Measurements from ENCODE around the gene ZDHHC18.

The ZDHHC18 gene

DNA sequence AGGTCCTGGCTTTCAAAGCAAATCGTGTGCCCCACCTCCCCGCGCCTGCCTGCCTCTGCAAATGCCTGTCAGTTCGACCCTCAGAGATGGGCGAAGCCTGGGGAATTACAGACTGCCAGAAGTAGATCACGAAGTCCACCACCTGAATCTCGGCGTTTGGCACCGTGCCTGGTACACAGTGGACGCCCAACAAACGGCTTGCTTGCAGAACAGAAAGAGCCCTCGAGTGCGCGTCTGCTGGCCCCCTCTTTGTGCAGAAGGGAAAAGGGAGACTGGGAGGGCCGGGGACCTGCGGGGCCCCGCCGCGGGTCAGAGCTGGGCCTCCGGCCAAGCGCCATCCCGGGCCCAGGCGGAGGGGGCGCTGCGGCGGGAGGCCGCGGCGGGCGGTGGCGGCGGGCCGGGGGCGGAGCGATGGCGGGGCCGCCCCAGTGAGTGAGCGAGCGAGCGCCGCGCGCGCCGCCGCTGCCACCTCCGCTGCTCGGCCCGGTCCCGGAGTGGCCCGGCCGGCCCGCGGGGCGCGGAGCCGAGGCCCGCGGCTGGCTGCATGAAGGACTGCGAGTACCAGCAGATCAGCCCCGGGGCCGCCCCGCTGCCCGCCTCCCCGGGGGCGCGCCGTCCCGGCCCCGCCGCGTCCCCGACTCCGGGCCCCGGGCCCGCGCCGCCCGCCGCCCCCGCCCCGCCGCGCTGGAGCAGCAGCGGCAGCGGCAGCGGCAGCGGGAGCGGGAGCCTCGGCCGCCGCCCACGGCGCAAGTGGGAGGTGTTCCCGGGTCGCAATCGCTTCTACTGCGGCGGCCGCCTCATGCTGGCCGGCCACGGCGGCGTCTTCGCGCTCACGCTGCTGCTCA lies at the start of gene ZDHHC18:
TSS of gene ZDHHC18 (plus strand) at position 428 of the 845 bp plus-strand sequence. CDS start at position 545, 117 bp downstream.
- peak; percentile 87 for DNase-seq

- no peak for DNase-seq
Observed at GRCh38 chr1:26779098-26779668, 47.3 kb upstream of the ZDHHC18 start.

- DNase-seq, result no peak
Observed at GRCh38 chr1:26780344-26780957, 46.0 kb upstream of the ZDHHC18 start.

- no peak for DNase-seq
Observed at GRCh38 chr1:26781206-26781825, 45.2 kb upstream of the ZDHHC18 start.

- DNase-seq, result no peak
Observed at GRCh38 chr1:26782521-26783212, 43.8 kb upstream of the ZDHHC18 start.

- no peak for DNase-seq
Observed at GRCh38 chr1:26783646-26784022, 42.9 kb upstream of the ZDHHC18 start.

- peak; percentile 89 for DNase-seq
Observed at GRCh38 chr1:26784023-26784871, 42.2 kb upstream of the ZDHHC18 start.

DNA sequence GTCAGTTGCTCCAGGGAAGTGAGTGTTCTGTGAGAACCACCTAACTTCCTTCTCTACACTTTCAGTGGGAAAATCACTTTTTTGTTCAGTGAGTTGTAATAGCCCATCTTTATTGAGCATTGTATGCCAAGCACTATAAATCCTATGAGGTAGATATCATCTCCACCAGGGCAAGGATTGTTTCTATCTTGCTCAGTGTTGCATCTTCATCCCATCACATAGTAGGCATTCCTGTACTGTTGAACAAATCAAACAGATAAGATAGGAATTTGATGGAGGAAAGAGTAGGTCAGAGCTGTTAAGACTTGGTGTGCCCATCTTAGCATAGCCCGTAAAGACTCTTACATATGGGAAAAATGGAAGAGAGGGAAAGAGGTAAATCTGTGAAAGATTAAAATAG lies 41.6 kb upstream of the ZDHHC18 start:
- DNase-seq, result no peak

DNA sequence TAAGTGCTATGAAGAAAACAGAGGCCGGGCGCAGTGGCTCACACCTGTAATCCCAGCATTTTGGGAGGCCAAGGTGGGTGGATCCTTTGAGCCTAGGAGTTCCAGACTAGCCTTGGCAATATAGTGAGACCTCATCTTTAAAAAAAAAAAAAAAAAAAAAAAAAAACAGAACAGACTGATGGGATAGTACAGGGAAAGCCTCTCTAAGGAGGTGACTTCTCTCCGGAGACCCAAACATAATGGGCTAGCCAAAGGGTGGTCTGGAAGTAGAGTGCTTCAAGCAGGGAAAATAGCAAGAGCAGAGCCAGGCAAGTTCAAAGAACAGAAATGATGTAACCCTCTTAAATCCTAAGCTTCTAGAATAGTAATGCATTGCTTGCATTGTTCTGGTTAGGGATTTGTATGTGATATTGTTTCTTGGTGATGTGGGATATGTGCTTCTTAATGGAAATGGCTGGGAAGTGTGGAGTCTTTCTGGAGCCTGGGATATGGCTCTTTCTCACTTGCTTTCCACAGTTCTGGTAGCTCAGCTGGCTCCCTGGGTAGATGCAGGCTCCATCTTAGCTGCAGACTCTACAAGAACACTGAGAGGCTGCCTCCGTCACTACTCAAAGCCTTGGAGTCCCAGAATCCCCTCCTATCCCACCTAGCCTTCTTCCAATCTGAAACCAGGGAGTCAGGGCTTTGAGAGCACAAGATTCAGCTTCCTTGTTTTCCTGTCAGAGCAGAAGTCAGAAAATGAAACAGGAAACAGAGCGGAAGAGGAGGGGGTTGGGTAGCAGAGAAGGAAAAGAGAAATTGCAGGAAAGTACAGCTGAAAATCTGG lies 40.7 kb upstream of the ZDHHC18 start:
- DNase-seq, result peak; percentile 66

DNA sequence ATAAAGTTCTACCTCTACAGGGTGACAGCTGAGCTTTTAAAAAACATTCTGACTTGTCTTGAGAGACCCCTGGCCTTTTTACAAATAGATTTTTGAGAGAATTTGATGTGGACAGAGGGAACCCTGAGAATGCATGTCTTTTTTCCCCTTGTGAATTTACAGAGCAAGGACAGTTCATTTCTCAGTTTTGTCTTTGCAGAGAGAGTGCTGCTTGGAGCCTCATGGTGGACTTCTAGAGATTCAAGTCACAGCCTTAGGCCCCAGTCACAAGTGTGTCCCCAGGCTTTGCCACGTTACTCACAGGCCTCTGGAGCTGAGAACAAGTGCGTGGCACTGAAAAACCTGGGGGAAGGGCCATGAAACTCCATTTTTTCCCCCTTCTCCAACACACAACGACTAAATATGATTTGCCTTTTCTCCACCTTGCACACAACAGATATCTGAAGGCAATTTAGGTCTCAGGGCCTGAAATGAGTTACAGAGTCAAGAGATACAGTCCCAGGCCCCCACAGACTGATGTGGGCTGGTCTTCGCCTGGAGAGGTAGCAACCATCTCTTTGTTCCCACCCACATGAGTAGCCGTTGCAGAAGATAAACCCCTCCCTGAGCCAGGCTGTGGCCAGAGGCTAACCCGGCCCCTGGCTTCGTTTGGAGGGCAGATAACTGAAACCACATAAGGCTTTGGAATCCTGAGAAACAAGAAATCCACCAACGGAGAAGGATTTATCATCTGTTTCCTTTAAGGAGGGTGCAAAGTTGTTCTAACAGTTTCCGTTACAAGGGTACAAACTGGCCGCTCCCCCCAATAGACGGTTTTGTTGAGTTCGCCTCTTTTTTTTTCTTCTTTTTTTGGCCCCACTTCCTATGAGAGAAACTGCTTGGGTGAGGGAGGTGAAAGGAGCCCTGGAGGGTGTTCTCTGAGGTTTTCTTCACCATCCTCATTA lies 39.8 kb upstream of the ZDHHC18 start:
- peak; percentile 79 for DNase-seq

GRCh38 chr1:26787381-26787705 lies 39.1 kb upstream of the ZDHHC18 start:
- no peak for DNase-seq

DNA sequence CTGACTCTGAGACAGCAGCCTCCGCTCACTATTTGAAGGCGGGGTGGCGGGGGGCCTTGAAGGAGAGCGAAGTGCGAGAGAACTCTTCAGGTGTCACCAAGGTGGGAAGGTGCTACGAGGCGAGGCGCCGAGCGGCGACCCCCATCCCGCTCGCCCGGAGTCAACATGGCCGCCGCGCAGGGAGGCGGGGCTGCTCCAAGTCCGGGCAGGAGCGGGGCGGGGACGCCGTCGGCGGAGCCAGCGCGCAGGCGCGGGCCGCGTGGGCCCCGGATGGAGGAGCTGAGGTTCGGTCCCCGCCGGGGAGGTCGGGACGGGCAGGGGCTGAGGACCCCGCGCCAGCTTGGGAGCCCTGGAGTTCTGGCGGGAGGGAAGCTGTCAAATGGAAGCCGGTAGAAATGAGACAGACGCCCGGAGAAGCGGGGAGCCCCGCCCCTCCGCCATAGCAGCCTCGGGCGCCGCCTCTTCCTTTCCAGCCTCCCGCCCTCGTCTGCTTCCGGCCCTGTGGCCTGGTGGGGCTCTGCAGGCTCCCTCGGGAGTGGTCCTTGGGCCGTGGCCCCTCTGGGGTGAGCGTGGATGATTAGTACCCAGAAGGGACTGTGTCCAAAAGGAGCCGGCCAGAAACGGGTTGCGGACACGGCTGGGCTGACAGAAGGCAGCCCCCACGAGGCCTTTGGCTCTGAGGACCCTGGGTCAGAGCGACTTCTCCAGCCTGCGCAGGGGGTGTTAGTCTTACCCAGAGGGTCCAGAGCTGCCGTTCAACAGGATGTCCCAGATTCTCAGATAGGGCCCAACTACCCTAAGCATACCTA lies 38.6 kb upstream of the ZDHHC18 start, which contains the start of gene PIGV:
TSS of gene PIGV (plus strand) at position 245 of the 809 bp plus-strand sequence. CDS start 2,866 bp downstream, outside the sequence.
- DNase-seq, result peak; percentile 96

GRCh38 chr1:26788515-26788785 lies 38.0 kb upstream of the ZDHHC18 start:
- DNase-seq, result no peak

- peak; percentile 94 for DNase-seq
Observed at GRCh38 chr1:26788836-26789611, 37.5 kb upstream of the ZDHHC18 start.

DNA sequence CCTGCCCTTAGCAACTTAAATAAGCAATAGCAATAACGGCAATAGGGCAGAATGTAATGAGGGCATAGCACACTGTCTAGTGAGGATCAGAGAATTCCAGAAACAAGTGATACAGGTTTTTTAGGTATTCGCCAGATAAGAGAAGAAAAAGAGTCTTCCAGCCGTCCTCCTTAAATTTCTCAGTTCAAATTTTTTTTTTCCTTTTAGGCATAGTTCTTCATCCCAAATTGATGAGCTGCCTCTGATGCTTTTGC lies 36.9 kb upstream of the ZDHHC18 start:
- no peak for DNase-seq

DNA sequence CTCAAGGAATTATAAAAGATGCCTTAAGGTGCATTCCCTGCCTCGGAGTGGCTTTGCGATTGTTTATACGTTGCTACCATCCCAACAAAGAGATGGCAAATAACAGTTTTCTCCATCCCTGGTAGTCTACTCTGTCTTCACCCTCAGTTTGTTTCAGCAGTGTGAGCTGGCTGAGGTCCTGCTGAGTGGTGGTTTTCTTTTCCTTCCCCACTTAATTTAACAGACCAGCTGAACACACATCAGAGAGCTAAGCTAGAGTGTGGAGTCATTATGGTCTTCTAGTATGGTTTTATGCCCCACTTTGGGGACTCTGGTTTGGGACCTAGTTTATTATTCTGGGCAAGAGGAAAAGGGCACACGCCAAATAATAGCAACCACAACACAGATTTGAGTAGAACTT lies 36.6 kb upstream of the ZDHHC18 start:
- DNase-seq, result no peak

DNA sequence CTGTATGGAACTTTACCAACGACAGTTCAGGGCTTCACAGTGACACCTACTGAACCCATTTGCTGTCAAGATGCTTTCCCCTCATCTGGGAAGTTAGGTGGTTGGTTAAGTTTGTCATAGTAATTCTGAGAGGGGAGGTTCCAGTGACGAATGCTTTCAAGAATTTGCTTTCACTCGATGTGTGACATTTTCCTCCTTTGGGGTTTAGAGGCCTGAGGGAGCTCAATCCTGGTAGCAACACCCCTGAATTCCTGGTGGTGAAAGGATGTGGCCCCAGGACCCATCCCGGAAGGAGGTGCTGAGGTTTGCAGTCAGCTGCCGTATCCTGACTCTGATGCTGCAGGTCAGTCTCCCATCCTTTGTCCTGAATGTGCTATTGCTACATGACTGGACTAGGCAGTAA lies 35.9 kb upstream of the ZDHHC18 start:
- no peak for DNase-seq

DNA sequence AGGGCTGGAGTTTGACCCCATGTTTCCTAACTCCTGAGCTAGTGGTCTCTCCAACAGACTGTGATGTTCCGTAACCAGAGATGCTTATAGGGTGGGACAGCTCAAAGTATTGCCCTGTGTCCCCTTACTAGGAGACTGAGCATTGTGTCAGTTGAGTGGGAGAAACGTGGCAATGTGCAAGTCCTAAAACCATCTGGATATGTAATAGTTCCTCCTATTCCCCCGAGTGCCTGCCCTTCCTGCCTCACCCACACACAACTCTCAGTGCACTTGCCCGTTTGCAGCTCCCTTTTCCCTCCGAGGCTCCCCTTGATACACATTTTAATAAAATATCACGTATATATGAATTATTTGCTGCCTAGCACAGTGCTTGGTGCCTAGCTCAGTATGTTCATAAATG lies 35.3 kb upstream of the ZDHHC18 start:
- DNase-seq, result no peak

DNA sequence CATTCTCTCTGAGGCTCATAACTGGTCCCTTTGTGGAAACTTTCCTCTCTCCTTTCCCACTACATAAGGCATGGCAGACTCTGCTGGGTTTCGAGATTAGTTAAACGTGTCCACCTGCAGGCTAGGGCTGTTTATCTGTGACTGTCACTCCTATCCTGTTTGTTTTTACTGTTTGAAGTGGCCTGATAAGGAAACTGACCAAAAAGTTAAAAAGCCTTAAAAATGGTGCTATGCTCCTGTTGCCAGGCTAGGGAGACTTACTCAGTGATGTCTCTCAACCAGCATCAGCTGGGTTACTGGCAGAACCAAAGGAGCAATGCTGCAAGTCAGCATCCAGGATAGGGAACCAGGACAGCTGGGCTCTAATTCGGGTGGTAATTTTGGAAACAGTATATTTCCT lies 34.9 kb upstream of the ZDHHC18 start:
- DNase-seq, result no peak
